WTC11 (cell line): ENCODE data around the gene MPIG6B. TPM values are rescaled to one million over a fixed set of nuclear protein-coding genes. Genes with fewer than 3 reads are reported as not detected.

Experiments
- ATAC-seq: fragments of 200-7000 bp; cut with Tn5 transposase; 2 replicates; pipeline ENCODE4 v1.10.0; 2021; ENCODE audit warnings: mild to moderate bottlenecking, moderate library complexity
- CTCF ChIA-PET: fragments of 300-600 bp; sonication (Branson Sonifier 250); formaldehyde crosslinking; loops from one replicate; lab custom pipeline; 2021; ENCODE audit warnings: antibody characterized with exemption; lab: Charles Lee
- POLR2A ChIA-PET: fragments of 350-600 bp; sonication (Branson Sonifier 250); formaldehyde crosslinking; loops from one replicate; lab custom pipeline; 2021; ENCODE audit warnings: antibody characterized with exemption; lab: Charles Lee
- DNase-seq: peaks from one replicate; pipeline ENCODE4 v3.0.0; 2021; ENCODE audit warnings: low spot score
- H3K27ac Mint-ChIP-seq: 2 replicates; pipeline ENCODE4 v1.8.0; 2021; ENCODE audit warnings: mixed read lengths
- H3K27me3 Mint-ChIP-seq: 2 replicates; pipeline ENCODE4 v1.8.0; 2021; ENCODE audit warnings: low read depth, mild to moderate bottlenecking, moderate library complexity, mixed read lengths
- H3K36me3 Mint-ChIP-seq: 2 replicates; pipeline ENCODE4 v1.8.0; 2021; ENCODE audit warnings: mixed read lengths
- H3K4me1 Mint-ChIP-seq: 2 replicates; pipeline ENCODE4 v1.8.0; 2022; ENCODE audit warnings: mixed read lengths
- H3K4me3 Mint-ChIP-seq: 2 replicates; pipeline ENCODE4 v1.8.0; 2021; ENCODE audit warnings: mild to moderate bottlenecking, moderate library complexity, mixed read lengths
- H3K9me3 Mint-ChIP-seq: 2 replicates; pipeline ENCODE4 v1.8.0; 2021; ENCODE audit warnings: mixed read lengths
- ARID4B ChIP-seq: sonication (generic); formaldehyde crosslinking; IDR thresholded peaks from 2 replicates; pipeline ENCODE4 v1.8.0; 2023; ENCODE audit warnings: missing genetic modification reagents, mild to moderate bottlenecking, borderline replicate concordance
- ATF1 ChIP-seq: sonication (generic); formaldehyde crosslinking; IDR thresholded peaks from 2 replicates; pipeline ENCODE4 v1.8.1; 2023; ENCODE audit warnings: mild to moderate bottlenecking, moderate library complexity, missing genetic modification reagents
- CDX4 ChIP-seq: fragments of 250-450 bp; sonication (Bioruptor Pico); IDR thresholded peaks from 2 replicates; pipeline ENCODE4 v1.9.0; 2021; ENCODE audit warnings: moderate library complexity, mild to moderate bottlenecking, inconsistent platforms, borderline replicate concordance
- E2F4 ChIP-seq: sonication (generic); formaldehyde crosslinking; IDR thresholded peaks from 2 replicates; pipeline ENCODE4 v1.8.1; 2022; ENCODE audit warnings: low read depth, mild to moderate bottlenecking, moderate library complexity, missing genetic modification reagents, borderline replicate concordance
- E2F5 ChIP-seq: sonication (generic); formaldehyde crosslinking; IDR thresholded peaks from 2 replicates; pipeline ENCODE4 v1.8.1; 2022; ENCODE audit warnings: mild to moderate bottlenecking, moderate library complexity, missing genetic modification reagents
- ERG ChIP-seq: fragments of 250-450 bp; sonication (Bioruptor Pico); IDR thresholded peaks from 2 replicates; pipeline ENCODE4 v1.8.0; 2021; ENCODE audit warnings: mild to moderate bottlenecking
- ETV6 ChIP-seq: sonication (generic); formaldehyde crosslinking; IDR thresholded peaks from 2 replicates; pipeline ENCODE4 v1.8.1; 2022; ENCODE audit warnings: mild to moderate bottlenecking, missing genetic modification reagents
- GABPB1 ChIP-seq: sonication (generic); formaldehyde crosslinking; IDR thresholded peaks from 2 replicates; pipeline ENCODE4 v1.8.1; 2023; ENCODE audit warnings: mild to moderate bottlenecking, missing genetic modification reagents
- IRF2 ChIP-seq: sonication (generic); formaldehyde crosslinking; IDR thresholded peaks from 2 replicates; pipeline ENCODE4 v1.8.0; 2022; ENCODE audit warnings: low read depth, missing genetic modification reagents, borderline replicate concordance
- MLX ChIP-seq: sonication (generic); formaldehyde crosslinking; IDR thresholded peaks from 2 replicates; pipeline ENCODE4 v1.8.1; 2023; ENCODE audit warnings: mild to moderate bottlenecking, missing genetic modification reagents, moderate library complexity
- MYBL2 ChIP-seq: sonication (generic); formaldehyde crosslinking; IDR thresholded peaks from 2 replicates; pipeline ENCODE4 v1.8.1; 2023; ENCODE audit warnings: mild to moderate bottlenecking, moderate library complexity, missing genetic modification reagents
- NR1H2 ChIP-seq: sonication (generic); formaldehyde crosslinking; IDR thresholded peaks from 2 replicates; pipeline ENCODE4 v1.9.0; 2021; ENCODE audit warnings: mild to moderate bottlenecking, moderate library complexity, missing genetic modification reagents
- NR2C2 ChIP-seq: sonication (generic); formaldehyde crosslinking; IDR thresholded peaks from 2 replicates; pipeline ENCODE4 v1.8.0; 2022; ENCODE audit warnings: mild to moderate bottlenecking, missing genetic modification reagents
- SOX15 ChIP-seq: fragments of 250-450 bp; sonication (Bioruptor Pico); IDR thresholded peaks from 2 replicates; pipeline ENCODE4 v1.9.0; 2021; ENCODE audit warnings: mild to moderate bottlenecking
- ZBTB43 ChIP-seq: sonication (generic); formaldehyde crosslinking; IDR thresholded peaks from 2 replicates; pipeline ENCODE4 v1.8.1; 2023; ENCODE audit warnings: mild to moderate bottlenecking, missing genetic modification reagents
- ZMAT4 ChIP-seq: fragments of 250-450 bp; sonication (Bioruptor Pico); IDR thresholded peaks from 2 replicates; pipeline ENCODE4 v1.9.0; 2021; ENCODE audit warnings: mild to moderate bottlenecking
- ZNF138 ChIP-seq: sonication (generic); formaldehyde crosslinking; conservative IDR thresholded peaks from 2 replicates; pipeline ENCODE4 v1.8.1; 2022; ENCODE audit warnings: mild to moderate bottlenecking, moderate library complexity, missing genetic modification reagents
- ZNF416 ChIP-seq: fragments of 250-450 bp; sonication (Bioruptor Pico); IDR thresholded peaks from 2 replicates; pipeline ENCODE4 v1.9.0; 2021; ENCODE audit warnings: mild to moderate bottlenecking, inconsistent platforms
- ZSCAN18 ChIP-seq: fragments of 250-450 bp; sonication (Bioruptor Pico); IDR thresholded peaks from 2 replicates; pipeline ENCODE4 v2.1.2; 2022; ENCODE audit warnings: mild to moderate bottlenecking, moderate library complexity
- total RNA-seq: library from RNA; stranded (reverse); gene quantifications from 3 replicates; pipeline ENCODE4 v1.2.3, GENCODE V29; 2021

MPIG6B gene
- total RNA-seq, 1 experiment from 2014 or later: 0.09 TPM

- ATAC-seq: no peak
- H3K4me1 Mint-ChIP-seq: peaks cover 16% of the 10 kb centered on the region
- H3K27ac Mint-ChIP-seq: no peak overlapping the region
- POLR2A ChIA-PET: interaction anchor here (0.6 to 3.6 kb wide), 5 partner anchors 12 to 99 kb away, joined by 3 to 32 read pairs (median 4); partner anchors contain the start of genes C6orf47, HSPA1B and MSH5
- H3K36me3 Mint-ChIP-seq: peaks cover 27% of the 10 kb centered on the region
- no peak for DNase-seq
- H3K9me3 Mint-ChIP-seq: no peaks in the 10 kb centered on the region
- CTCF ChIA-PET: interaction anchor here (0.9 to 4.0 kb wide), 5 partner anchors 9 to 103 kb away, joined by 6 to 66 read pairs (median 11); partner anchors contain the start of gene ABHD16A
- no peak for TF ChIP-seq E2F5 (CRISPR knock-in tag)
- TF ChIP-seq ZNF138: no peak
- TF ChIP-seq SOX15: no peak
- TF ChIP-seq MLX (CRISPR knock-in tag): no peak
- TF ChIP-seq NR1H2: no peak
- no peak for TF ChIP-seq CDX4 (CRISPR knock-in tag)
- no peak for TF ChIP-seq ATF1
- TF ChIP-seq GABPB1: no peak
- no peak for TF ChIP-seq MYBL2
- no peak for TF ChIP-seq ARID4B
- TF ChIP-seq ERG: no peak
- TF ChIP-seq E2F4 (CRISPR knock-in tag): no peak
- no peak for TF ChIP-seq IRF2 (CRISPR knock-in tag)
- no peak for TF ChIP-seq ZSCAN18 (CRISPR knock-in tag)
- no peak for TF ChIP-seq ZMAT4 (CRISPR knock-in tag)
- no peak for TF ChIP-seq ZNF416 (CRISPR knock-in tag)
- no peak for TF ChIP-seq ETV6
- TF ChIP-seq NR2C2 (CRISPR knock-in tag): no peak
- TF ChIP-seq ZBTB43 (CRISPR knock-in tag): no peak
- peak overlapping the region; percentile 93 for H3K4me3 Mint-ChIP-seq
- no peaks in the 10 kb centered on the region for H3K27me3 Mint-ChIP-seq
Measured at GRCh38 chr6:31727717-31728671, 4.8 kb downstream of the MPIG6B start.
